Natural killer cell (primary cell): Measurements from ENCODE around the gene SLIT1. TPM values are rescaled to one million over a fixed set of nuclear protein-coding genes. Genes with fewer than 3 reads are reported as not detected.

Experiments
- ATAC-seq, 3 donors: fragments of 150-1000 bp in 2 of 3; fragments of 200-7000 bp in 1 of 3; cut with Tn5 transposase; 1 replicate in 1 of 3; 2 replicates in 2 of 3; pipeline ENCODE4 v1.10.0; 2021; ENCODE audit warnings: mild to moderate bottlenecking in 2 of 3, moderate library complexity in 2 of 3
- DNase-seq, 2 donors: peaks; one replicate each; pipeline versions ENCODE4 v3.0.0 to v3.0.0-alpha.2; 2013 to 2021; ENCODE audit warnings: mixed read lengths in 1 of 2
- H3K27ac ChIP-seq: one replicate; pipeline ENCODE4 v1.5.1; 2013; ENCODE audit warnings: mild to moderate bottlenecking, low read length
- H3K27me3 ChIP-seq: one replicate; pipeline ENCODE4 v1.6.1; 2013; ENCODE audit warnings: low read length; ENCODE audit not compliant: control insufficient read depth, insufficient read depth
- H3K36me3 ChIP-seq: one replicate; pipeline ENCODE4 v1.6.1; 2013; ENCODE audit warnings: low read length; ENCODE audit not compliant: control insufficient read depth, insufficient read depth
- H3K4me1 ChIP-seq: one replicate; pipeline ENCODE4 v1.6.1; 2013; ENCODE audit warnings: low read length; ENCODE audit not compliant: control insufficient read depth, insufficient read depth
- H3K4me3 ChIP-seq: one replicate; pipeline ENCODE4 v1.5.1; 2013; ENCODE audit warnings: low read length
- H3K9me3 ChIP-seq: one replicate; pipeline ENCODE4 v1.6.1; 2013; ENCODE audit warnings: low read length; ENCODE audit not compliant: control insufficient read depth, insufficient read depth
- H3K27ac Mint-ChIP-seq, 2 donors: one replicate each; pipeline ENCODE4 v1.8.0; 2022; ENCODE audit warnings: mild to moderate bottlenecking in 2 of 2, mixed read lengths in 2 of 2, moderate library complexity in 1 of 2
- H3K27me3 Mint-ChIP-seq, 2 donors: one replicate each; pipeline ENCODE4 v1.8.0; 2022; ENCODE audit warnings: low read depth in 2 of 2, mixed read lengths in 2 of 2
- H3K36me3 Mint-ChIP-seq: one replicate; pipeline ENCODE4 v1.8.0; 2022; ENCODE audit warnings: mixed read lengths
- H3K4me1 Mint-ChIP-seq, 2 donors: one replicate each; pipeline ENCODE4 v1.8.0; 2022; ENCODE audit warnings: mixed read lengths in 2 of 2
- H3K4me3 Mint-ChIP-seq: one replicate; pipeline ENCODE4 v1.8.0; 2022; ENCODE audit warnings: mild to moderate bottlenecking, moderate library complexity, mixed read lengths
- H3K9me3 Mint-ChIP-seq, 2 donors: one replicate each; pipeline ENCODE4 v1.8.0; 2022; ENCODE audit warnings: mixed read lengths in 2 of 2
- WGBS: methylation state at CpG from one replicate; pipeline ENCODE4 v1.1.7; 2013; ENCODE audit warnings: missing lambda C conversion rate; ENCODE audit not compliant: insufficient coverage; 5-methylcytosine and 5-hydroxymethylcytosine counted together
- intact Hi-C: fragments of 100-400 bp; cut with micrococcal nuclease; formaldehyde crosslinking; loops from one replicate; pipeline ENCODE4 v1.14.2; 2022
- total RNA-seq, 4 donors: library from RNA; stranded (reverse); fragments of 120-200 nt in 1 of 4; gene quantifications; one replicate each; pipeline versions ENCODE4 v1.2.3 to v1.2.4, GENCODE V29; 2013 to 2022
- TF ChIP-seq, protein P1 (sequence below): fragments of 200-600 bp; IDR thresholded peaks from one replicate; pipeline ENCODE4 v1.8.0; 2022; ENCODE audit warnings: antibody characterized with exemption

Gene SLIT1
- total RNA-seq, 3 donors from 2014 or later (not counting 1 experiment from before 2014, with no cell fraction given) = 0.28 to 1.5 (median 1.1) TPM

DNA sequence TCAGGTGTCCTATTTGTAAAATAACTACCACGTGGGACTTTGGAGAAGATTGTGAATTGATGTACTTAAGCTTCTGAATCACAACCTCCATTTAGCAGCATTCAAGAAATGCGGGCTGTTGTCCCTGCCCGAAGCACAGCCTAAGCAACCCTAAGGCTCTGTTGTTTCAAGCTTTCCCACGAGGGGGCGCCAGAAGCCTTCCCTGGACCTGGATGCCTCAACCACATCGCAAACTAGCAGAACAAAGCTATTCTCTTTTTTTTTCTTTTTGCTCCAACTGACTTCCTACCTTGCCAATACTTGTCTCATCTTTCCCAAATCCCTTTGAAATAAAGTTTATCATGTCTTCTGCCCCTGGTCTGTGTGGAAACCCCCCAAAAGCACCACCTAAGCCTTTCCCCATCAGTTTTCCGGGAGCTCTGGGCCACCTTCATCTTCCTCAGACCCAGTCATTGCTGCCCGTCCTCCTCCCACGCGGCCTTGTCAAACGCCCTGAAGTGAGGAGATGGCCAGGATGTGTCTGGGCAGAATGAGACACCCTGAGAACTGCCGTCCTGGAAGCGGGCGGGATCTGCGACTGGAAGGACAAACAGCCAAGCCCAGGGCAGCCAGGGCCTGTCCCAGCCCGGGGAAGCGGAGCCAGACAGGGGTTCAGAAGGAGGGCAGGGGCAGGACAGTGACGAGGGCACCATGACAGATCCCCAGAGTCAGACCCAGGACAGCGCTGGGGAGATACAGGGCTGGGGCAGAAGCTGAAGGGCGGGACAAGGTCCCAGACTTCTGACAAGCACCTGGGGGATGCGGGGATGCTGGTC is 112.7 kb downstream of the SLIT1 start:
- ATAC-seq (peak; percentile 59 to 91 (median 85)), DNase-seq (peak; percentile 74 to 83)
- Histone ChIP-seq H3K36me3 (no peaks in the 10 kb centered on the region), H3K27ac (no peak overlapping the region), H3K4me1 (no peaks in the 10 kb centered on the region), H3K9me3 (no peaks in the 10 kb centered on the region), H3K27me3 (peaks cover 5% of the 10 kb centered on the region), H3K4me3 (no peak overlapping the region)
- H3K4me3 Mint-ChIP-seq = no peak overlapping the region
- peaks cover 0 to 5% of the 10 kb centered on the region in 2 donors for H3K4me1 Mint-ChIP-seq
- H3K27ac Mint-ChIP-seq = no peak overlapping the region
- no peaks in the 10 kb centered on the region for H3K9me3 Mint-ChIP-seq
- 54% methylated on average over 20 of the region's 21 CpGs for WGBS
- no peaks in the 10 kb centered on the region for H3K36me3 Mint-ChIP-seq
- TF ChIP-seq, protein P1, sequence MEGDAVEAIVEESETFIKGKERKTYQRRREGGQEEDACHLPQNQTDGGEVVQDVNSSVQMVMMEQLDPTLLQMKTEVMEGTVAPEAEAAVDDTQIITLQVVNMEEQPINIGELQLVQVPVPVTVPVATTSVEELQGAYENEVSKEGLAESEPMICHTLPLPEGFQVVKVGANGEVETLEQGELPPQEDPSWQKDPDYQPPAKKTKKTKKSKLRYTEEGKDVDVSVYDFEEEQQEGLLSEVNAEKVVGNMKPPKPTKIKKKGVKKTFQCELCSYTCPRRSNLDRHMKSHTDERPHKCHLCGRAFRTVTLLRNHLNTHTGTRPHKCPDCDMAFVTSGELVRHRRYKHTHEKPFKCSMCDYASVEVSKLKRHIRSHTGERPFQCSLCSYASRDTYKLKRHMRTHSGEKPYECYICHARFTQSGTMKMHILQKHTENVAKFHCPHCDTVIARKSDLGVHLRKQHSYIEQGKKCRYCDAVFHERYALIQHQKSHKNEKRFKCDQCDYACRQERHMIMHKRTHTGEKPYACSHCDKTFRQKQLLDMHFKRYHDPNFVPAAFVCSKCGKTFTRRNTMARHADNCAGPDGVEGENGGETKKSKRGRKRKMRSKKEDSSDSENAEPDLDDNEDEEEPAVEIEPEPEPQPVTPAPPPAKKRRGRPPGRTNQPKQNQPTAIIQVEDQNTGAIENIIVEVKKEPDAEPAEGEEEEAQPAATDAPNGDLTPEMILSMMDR = peak; percentile 88
- H3K27me3 Mint-ChIP-seq = peaks cover 30 to 35% of the 10 kb centered on the region in 2 donors
- intact Hi-C loops = loop anchor here (1.0 kb wide), 2 partner anchors 44 to 137 kb away; no protein-coding TSS in a partner anchor

DNA sequence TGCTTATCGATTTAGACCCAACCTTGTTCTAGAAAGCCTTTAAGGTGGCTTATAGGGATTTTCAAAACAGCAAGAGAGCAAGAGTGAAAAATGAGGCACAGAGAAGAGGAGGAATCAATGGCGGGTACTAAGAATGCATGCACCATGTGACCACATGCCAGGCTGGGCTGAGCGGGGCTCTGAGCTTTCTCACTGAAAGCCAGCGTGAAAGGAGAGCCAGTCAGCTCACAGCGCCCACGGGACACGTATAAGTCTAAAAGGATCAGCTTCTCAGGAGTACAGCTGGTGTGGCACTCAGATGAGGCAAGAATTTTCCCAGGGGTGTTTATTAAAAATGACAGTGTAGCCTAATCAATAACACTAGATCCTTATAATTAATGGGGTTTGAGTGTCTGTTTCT is 114.3 kb downstream of the SLIT1 start:
- H3K27me3 ChIP-seq = peaks cover 5% of the 10 kb centered on the region
- no peaks in the 10 kb centered on the region for H3K36me3 ChIP-seq
- TF ChIP-seq, protein P1 = no peak
- Mint-ChIP-seq H3K36me3 (no peaks in the 10 kb centered on the region), H3K4me1 (peaks cover 0 to 5% of the 10 kb centered on the region in 2 donors), H3K27me3 (peaks cover 27 to 35% of the 10 kb centered on the region in 2 donors), H3K27ac (no peak overlapping the region), H3K4me3 (no peak overlapping the region), H3K9me3 (no peaks in the 10 kb centered on the region)
- no peak for DNase-seq
- no peaks in the 10 kb centered on the region for H3K9me3 ChIP-seq
- WGBS = 92% methylated on average over 7 of the region's 7 CpGs
- ATAC-seq = no peak
- no peaks in the 10 kb centered on the region for H3K4me1 ChIP-seq
- no peak overlapping the region for H3K27ac ChIP-seq
- no peak overlapping the region for H3K4me3 ChIP-seq
- intact Hi-C loops = no loop called here

DNA sequence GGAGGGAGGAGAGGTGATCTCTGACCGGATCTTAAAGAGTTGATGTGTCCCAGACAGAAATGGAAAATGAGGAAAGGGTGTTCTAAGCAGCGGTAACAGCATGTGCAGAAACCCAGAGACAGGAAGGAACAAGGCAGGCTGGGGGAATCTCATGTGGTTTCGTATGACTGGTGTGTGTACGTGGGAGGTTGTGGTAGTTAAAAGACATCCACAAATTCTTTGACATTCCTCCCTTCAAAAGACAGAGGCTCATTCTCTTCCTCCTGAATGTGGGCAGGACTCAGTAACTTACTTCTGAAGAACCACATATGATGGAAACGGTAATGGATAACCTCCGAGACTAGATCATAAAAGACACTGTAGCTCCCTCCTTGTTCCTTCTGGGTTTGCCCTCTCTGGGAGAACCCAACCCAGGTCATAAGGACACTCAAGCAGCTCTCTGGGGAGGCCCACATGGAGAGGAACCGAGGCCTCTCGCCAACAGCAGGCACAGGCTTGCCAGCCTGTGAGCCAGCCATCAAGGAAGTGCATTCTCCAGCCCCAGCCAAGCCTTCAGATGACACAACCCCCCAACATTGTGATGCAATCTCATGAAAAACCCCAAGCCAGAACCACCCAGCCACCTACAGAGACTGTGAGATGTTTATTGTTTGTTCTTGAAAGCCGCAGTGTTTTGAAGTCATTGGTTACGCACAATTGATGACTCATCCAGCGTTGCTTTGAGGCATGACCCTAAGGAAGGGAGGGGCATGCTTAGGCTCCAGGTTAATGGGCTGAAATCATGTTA is 116.0 kb downstream of the SLIT1 start:
- H3K27me3 Mint-ChIP-seq = peaks cover 27 to 35% of the 10 kb centered on the region in 2 donors
- no peak overlapping the region for H3K27ac ChIP-seq
- H3K9me3 ChIP-seq = no peaks in the 10 kb centered on the region
- ATAC-seq (peak in 2 of 3 donors; percentile 21 to 23), DNase-seq (peak in 1 of 2 donors; percentile 43)
- H3K36me3 ChIP-seq = no peaks in the 10 kb centered on the region
- no peak overlapping the region for H3K4me3 Mint-ChIP-seq
- no peaks in the 10 kb centered on the region for H3K36me3 Mint-ChIP-seq
- TF ChIP-seq, protein P1 = no peak
- H3K9me3 Mint-ChIP-seq = no peaks in the 10 kb centered on the region
- H3K27me3 ChIP-seq = peaks cover 5% of the 10 kb centered on the region
- no peaks in the 10 kb centered on the region for H3K4me1 ChIP-seq
- 69% methylated on average over 9 of the region's 11 CpGs for WGBS
- peaks cover 0 to 5% of the 10 kb centered on the region in 2 donors for H3K4me1 Mint-ChIP-seq
- no peak overlapping the region for H3K27ac Mint-ChIP-seq
- H3K4me3 ChIP-seq = no peak overlapping the region
- intact Hi-C loops = no loop called here
